Glutamatergic neuron (in vitro differentiated cells): ENCODE measurements around the gene ARID3A. TPM values are rescaled to one million over a fixed set of nuclear protein-coding genes. Genes with fewer than 3 reads are reported as not detected.
A peak's percentile ranks its signal among the peaks of the same experiment; 100 is the strongest.

Experiments
- DNase-seq: peaks from one replicate; pipeline ENCODE4 v3.0.0; 2022
- H3K27ac Mint-ChIP-seq: one replicate; pipeline ENCODE4 v1.8.0; 2020; ENCODE audit warnings: mild to moderate bottlenecking, mixed read lengths, inconsistent platforms; ENCODE audit not compliant: unreplicated experiment
- H3K27me3 Mint-ChIP-seq: one replicate; pipeline ENCODE4 v1.8.0; 2020; ENCODE audit warnings: mild to moderate bottlenecking, moderate library complexity, mixed read lengths, inconsistent platforms; ENCODE audit not compliant: unreplicated experiment
- H3K36me3 Mint-ChIP-seq: one replicate; pipeline ENCODE4 v1.8.0; 2020; ENCODE audit warnings: mild to moderate bottlenecking, mixed read lengths, inconsistent platforms; ENCODE audit not compliant: unreplicated experiment
- H3K4me1 Mint-ChIP-seq: one replicate; pipeline ENCODE4 v1.8.0; 2020; ENCODE audit warnings: mild to moderate bottlenecking, low read depth, mixed read lengths, inconsistent platforms; ENCODE audit not compliant: unreplicated experiment
- H3K4me3 Mint-ChIP-seq: one replicate; pipeline ENCODE4 v1.8.0; 2020; ENCODE audit warnings: mild to moderate bottlenecking, mixed read lengths, inconsistent platforms; ENCODE audit not compliant: unreplicated experiment
- H3K9me3 Mint-ChIP-seq: one replicate; pipeline ENCODE4 v1.8.0; 2020; ENCODE audit warnings: mild to moderate bottlenecking, moderate library complexity, mixed read lengths, inconsistent platforms; ENCODE audit not compliant: unreplicated experiment
- CTCF ChIP-seq: fragments of 200-600 bp; sonication (generic); IDR thresholded peaks from one replicate; pipeline ENCODE4 v1.5.0; 2021; ENCODE audit not compliant: partially characterized antibody, unreplicated experiment
- total RNA-seq: library from RNA; stranded (reverse); fragmentation: NEBNext Ultra II Directional; extraction: Animal tissue kit (Norgen Biotek cat#: 25700); gene quantifications from one replicate; pipeline ENCODE4 v1.2.1, GENCODE V29; 2021; ENCODE audit not compliant: unreplicated experiment

Gene ARID3A
- total RNA-seq, 1 donor from 2014 or later = 148 TPM

GRCh38 chr19:966485-967088, 40.8 kb downstream of the ARID3A start:
- DNase-seq = no peak
- peaks cover 11% of the 10 kb centered on the region for H3K9me3 Mint-ChIP-seq
- H3K4me3 Mint-ChIP-seq = no peak overlapping the region
- H3K36me3 Mint-ChIP-seq = peaks cover 5% of the 10 kb centered on the region
- H3K4me1 Mint-ChIP-seq = peaks cover 2% of the 10 kb centered on the region
- TF ChIP-seq CTCF = no peak
- H3K27ac Mint-ChIP-seq = no peak overlapping the region
- peaks cover 6% of the 10 kb centered on the region for H3K27me3 Mint-ChIP-seq

GRCh38 chr19:970695-971094, 44.9 kb downstream of the ARID3A start:
- DNase-seq = peak; percentile 62
- Mint-ChIP-seq H3K27ac (no peak overlapping the region), H3K4me1 (peaks cover 2% of the 10 kb centered on the region), H3K4me3 (no peak overlapping the region), H3K27me3 (peaks cover 11% of the 10 kb centered on the region), H3K9me3 (peaks cover 9% of the 10 kb centered on the region), H3K36me3 (no peaks in the 10 kb centered on the region)
- TF ChIP-seq CTCF = peak; percentile 91

- Mint-ChIP-seq H3K27me3 (peaks cover 13% of the 10 kb centered on the region), H3K36me3 (no peaks in the 10 kb centered on the region), H3K4me3 (no peak overlapping the region), H3K4me1 (peaks cover 4% of the 10 kb centered on the region), H3K27ac (no peak overlapping the region), H3K9me3 (peaks cover 9% of the 10 kb centered on the region)
- no peak for DNase-seq
- TF ChIP-seq CTCF = no peak
These were observed 46.0 kb downstream of the ARID3A start for GRCh38 chr19:971795-972194.

- DNase-seq = no peak
- H3K4me3 Mint-ChIP-seq = no peak overlapping the region
- H3K36me3 Mint-ChIP-seq = no peaks in the 10 kb centered on the region
- TF ChIP-seq CTCF = no peak
- H3K27ac Mint-ChIP-seq = no peak overlapping the region
- peaks cover 4% of the 10 kb centered on the region for H3K4me1 Mint-ChIP-seq
- peaks cover 9% of the 10 kb centered on the region for H3K9me3 Mint-ChIP-seq
- peaks cover 13% of the 10 kb centered on the region for H3K27me3 Mint-ChIP-seq
These were observed 46.4 kb downstream of the ARID3A start for GRCh38 chr19:972281-972680.

GRCh38 chr19:973726-974563, 48.1 kb downstream of the ARID3A start:
- no peak for TF ChIP-seq CTCF
- DNase-seq = peak; percentile 29
- Mint-ChIP-seq H3K4me3 (no peak overlapping the region), H3K4me1 (peaks cover 4% of the 10 kb centered on the region), H3K36me3 (no peaks in the 10 kb centered on the region), H3K9me3 (peaks cover 9% of the 10 kb centered on the region), H3K27me3 (peaks cover 13% of the 10 kb centered on the region), H3K27ac (no peak overlapping the region)
